GM03348 (cell line): Measurements from ENCODE around the gene PPP1R1A.

ENCODE experiments used
- DNase-seq: peaks from one replicate; pipeline ENCODE4 v3.0.0; 2012; ENCODE audit warnings: low spot score

PPP1R1A gene

DNA sequence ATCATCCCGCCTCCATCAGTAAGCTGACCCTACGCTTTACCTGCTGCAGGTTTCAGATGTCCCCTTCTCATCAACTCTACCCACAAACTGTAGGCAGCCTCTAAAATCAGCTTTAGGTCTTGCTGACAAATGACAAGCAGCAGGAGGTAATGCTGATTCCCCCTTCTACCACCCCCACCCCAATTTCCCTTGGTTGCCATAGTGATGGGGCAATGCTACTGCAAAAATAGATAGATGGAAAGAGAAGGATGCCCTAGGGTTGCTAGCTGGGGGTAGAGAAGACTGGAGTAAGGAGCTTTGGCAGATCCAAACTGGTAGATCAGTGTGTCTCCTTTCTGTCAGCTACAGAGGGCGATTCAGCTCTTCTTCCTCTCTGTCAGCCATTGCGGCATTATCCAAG lies 58.9 kb downstream of the PPP1R1A start:
- DNase-seq: no peak
